IPS-18c (cell line): Measurements from ENCODE around the gene GRIK2.
A peak's percentile ranks its signal among the peaks of the same experiment; 100 is the strongest.

Source experiments
- H3K4me3 ChIP-seq: 2 replicates; pipeline ENCODE4 v1.7.0; 2013; ENCODE audit warnings: low read depth, mild to moderate bottlenecking, low read length, moderate library complexity; ENCODE audit not compliant: insufficient read depth
- H3K9me3 ChIP-seq: one replicate; pipeline ENCODE4 v1.6.1; 2013; ENCODE audit warnings: mild to moderate bottlenecking, low read length, moderate library complexity; ENCODE audit not compliant: control insufficient read depth, insufficient read depth

The GRIK2 gene

DNA sequence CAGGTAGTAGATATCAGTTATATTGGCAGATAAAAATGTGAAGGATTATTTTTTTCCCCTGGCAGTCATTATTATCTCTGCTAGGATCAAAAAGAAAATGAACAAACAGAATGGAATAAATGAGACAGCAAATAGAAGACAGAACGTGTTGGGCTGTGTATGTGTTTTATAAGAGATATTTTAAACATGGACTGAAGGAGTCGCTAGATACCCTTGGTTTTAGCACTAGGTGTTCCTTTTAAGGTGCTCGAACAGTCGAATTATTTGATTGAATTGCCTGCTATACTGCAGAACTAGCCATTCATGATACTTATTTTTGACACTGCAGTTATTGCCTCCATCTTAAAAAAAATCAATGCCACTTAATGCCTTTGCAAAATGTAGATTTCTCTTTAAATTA, 3.7 kb downstream of the GRIK2 start:
- Histone ChIP-seq H3K9me3 (no peaks in the 10 kb centered on the region), H3K4me3 (no peak overlapping the region)

- peak overlapping the region; percentile 46 for H3K4me3 ChIP-seq
- H3K9me3 ChIP-seq, result no peaks in the 10 kb centered on the region
Observed at GRCh38 chr6:101398716-101399615, 5.5 kb downstream of the GRIK2 start.

DNA sequence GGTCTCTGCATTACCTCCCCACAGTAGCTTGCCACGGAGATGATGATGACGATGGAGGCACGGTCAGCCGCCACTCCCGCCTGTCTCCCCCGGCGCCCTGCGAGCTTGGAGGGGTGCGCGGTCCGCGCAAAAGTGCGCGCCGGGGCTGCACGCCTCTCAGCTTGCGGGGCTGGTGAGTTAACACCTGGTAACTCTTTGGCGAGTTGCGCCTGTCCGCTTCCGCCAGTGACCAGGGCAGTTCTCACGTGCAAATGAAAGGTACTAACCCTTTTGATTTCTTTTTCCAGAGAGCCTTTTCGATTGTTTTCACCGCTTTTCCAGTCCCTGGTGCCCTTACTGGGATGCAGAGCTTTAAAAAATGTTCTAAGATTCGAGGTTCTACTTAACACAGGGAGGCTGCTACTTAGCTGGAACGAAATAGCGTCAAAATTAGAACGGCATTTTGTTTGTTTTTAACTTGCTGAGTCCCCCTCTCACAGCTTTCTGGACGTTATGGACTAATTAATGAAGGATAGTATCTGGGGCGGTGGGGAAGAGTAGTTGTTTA, 6.2 kb downstream of the GRIK2 start:
- peak overlapping the region; percentile 46 for H3K4me3 ChIP-seq
- H3K9me3 ChIP-seq, result no peaks in the 10 kb centered on the region

- Histone ChIP-seq H3K9me3 (no peaks in the 10 kb centered on the region), H3K4me3 (no peak overlapping the region; the same call in 1 of the 2 replicates)
Observed at GRCh38 chr6:101400326-101401135, 7.0 kb downstream of the GRIK2 start.

DNA sequence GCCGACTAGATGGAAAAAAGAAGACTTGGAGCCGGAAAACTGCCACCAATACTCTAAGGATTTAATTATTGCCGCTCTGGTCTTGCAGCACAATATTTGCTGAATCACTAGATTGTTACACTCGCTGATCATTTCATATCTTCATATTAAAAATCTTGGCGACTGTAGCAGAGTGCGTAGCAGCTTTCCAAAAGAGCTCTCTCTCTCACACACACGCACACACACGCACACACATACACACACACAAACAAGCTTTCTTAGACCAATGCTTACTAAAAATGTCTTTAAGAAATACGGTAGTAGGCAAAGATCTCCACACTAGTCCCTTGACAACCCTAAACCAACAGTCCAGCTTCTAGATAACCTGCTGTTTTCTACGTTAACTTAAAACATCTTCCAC, 7.7 kb downstream of the GRIK2 start:
- H3K4me3 ChIP-seq, result peak overlapping the region; percentile 55; the same call in 1 of the 2 replicates
- no peaks in the 10 kb centered on the region for H3K9me3 ChIP-seq

DNA sequence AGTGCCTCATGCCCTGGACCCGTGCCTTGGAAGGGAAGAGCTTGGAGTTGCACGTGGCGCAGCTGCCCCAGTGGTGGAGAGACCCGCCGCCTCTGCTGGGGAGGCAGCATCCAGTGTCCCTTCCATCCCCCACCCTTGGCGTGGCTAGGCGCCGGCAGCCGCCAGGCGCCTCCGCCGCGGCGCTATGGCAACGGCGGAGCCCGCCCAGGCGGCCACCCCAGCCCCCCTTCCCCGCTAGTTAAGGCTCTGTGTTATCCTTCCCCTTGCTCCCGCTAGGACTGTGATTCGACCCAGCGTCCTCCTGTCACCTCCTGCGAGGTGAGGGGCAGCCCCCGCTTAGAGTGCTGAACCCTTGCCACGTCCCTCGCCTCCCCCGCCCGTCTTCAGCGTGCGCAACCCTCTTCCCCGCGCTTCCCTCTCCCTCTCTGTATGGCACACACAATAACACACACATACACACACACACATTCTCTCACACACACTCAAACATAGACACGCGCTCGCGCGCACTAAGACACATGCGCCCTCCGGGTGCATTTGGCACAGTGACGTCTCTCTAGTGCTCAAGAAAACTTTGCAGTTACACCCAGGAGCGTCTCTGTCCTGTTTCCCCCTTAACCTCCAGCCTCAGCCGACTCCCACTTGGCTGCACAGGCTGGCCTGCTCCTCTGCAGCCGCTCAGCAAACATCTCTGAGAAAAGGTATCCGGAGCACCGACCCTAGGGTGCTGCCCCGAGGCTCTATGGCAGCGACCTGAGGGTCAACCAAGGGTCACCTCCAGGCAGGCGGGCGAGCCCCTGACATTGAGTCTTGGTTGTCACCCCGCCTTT, 8.5 kb downstream of the GRIK2 start:
- Histone ChIP-seq H3K9me3 (no peaks in the 10 kb centered on the region), H3K4me3 (peak overlapping the region; percentile 55)

GRCh38 chr6:101402622-101403031, 9.1 kb downstream of the GRIK2 start:
- Histone ChIP-seq H3K4me3 (peak overlapping the region; percentile 55), H3K9me3 (no peaks in the 10 kb centered on the region)

DNA sequence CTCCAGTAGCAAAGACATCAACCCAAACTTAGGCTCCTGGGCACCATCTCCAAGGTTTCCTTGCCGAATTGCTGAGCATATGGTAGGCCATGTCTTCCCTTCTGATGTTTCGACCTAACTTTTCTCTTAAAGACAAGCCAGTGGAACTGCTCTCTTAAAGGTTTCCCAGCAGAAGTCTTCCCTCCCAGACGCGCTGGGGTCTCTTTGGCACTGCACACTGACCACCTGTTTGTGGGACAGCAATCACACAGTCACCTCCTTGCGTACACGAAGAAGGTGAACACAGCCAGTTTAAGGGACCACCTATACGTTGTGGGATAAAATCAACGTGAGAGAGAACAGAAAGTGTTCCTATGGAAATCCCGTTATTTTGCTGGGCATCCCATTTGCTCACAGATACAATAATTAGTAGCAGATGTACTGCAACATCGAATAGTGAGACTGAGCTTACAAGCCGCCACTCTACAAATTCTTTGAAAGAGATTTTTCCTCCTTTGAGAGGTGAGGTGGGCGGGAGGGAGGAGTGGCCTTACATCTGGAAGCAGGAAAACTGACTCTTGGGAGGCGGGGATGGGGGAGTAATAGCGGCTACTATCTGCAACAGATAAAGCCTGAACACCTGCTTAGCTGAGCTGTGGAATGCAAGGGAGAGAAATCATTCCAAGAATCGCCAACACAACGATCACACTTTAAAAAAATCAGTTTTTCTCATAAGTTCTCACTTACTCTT, 9.9 kb downstream of the GRIK2 start:
- Histone ChIP-seq H3K4me3 (peak overlapping the region; percentile 55), H3K9me3 (no peaks in the 10 kb centered on the region)

DNA sequence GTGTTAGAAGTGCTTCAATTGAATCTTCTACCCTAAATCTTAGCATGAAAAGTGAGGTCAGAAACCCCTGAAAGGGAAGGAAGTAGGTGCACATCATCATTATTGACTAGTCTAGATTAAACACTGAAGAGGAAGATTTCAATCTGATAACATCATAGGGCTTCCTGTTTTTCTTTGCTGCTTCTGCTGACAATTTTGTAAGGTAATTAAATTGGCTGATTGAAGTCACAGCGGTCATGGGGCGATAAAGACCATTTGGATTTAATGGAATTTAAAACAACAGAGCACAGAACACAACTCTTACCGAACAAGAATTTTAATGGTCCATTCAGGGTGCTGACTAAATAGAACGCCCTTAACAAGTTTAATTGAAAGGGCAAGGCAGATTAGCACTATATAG, 11.3 kb downstream of the GRIK2 start:
- no peak overlapping the region for H3K4me3 ChIP-seq
- no peaks in the 10 kb centered on the region for H3K9me3 ChIP-seq

DNA sequence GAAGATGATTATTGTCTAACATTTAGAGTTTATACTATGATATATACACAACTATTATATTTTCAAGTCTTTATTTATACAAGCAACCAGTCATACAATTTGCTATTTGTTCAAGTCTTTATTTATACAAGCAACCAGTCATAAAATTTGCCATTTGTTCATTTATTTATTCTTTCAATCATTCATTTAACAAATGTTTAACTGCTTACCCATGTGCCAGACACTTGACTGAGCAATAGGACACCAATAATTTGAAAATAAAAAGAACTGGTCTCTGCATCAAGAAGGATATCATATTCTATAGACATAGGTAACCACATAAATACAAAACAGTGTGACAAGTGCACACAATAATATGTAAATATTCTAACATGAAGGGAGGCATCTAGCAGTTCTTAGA, 20.3 kb downstream of the GRIK2 start:
- Histone ChIP-seq H3K4me3 (no peak overlapping the region), H3K9me3 (no peaks in the 10 kb centered on the region)

GRCh38 chr6:101417900-101418299, 24.4 kb downstream of the GRIK2 start:
- no peaks in the 10 kb centered on the region for H3K9me3 ChIP-seq
- no peak overlapping the region for H3K4me3 ChIP-seq

DNA sequence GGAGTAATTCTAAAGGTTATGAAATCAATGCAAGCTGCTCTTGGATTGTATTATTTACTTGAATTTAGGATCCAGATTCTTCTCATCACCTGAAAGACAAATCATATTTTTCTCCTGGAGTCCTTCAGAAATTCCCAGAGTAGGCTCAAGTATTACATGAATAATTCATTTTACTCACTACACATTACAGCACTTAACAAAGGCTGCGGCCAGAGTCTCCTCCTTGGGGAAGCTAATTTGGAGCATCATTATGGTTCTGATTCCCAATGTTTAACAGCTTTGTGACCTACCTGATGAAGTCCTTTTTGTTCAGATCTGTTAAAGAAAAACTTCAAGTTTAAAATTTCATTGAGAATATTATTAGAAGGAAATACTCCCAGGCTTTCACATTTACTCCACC, 28.7 kb downstream of the GRIK2 start:
- H3K9me3 ChIP-seq, result no peaks in the 10 kb centered on the region
- no peak overlapping the region for H3K4me3 ChIP-seq

DNA sequence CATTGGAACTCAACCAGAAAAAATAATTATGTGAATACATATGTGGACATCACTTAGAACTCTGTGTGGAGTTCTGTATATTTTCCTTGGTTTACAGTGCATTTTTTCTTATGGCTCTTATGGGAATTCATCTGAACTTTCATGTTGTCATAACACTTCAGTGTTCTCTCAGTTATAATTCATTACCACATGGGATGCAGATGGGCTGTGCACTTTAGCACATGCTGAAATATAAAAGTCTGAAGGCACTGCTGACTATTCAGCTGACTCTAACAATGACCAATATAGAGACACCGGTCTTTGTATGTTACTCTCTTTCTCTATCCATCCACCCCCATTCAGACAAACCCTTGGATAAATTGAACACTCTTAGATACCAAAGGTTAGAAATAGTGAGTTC, 29.3 kb downstream of the GRIK2 start:
- no peak overlapping the region for H3K4me3 ChIP-seq
- no peaks in the 10 kb centered on the region for H3K9me3 ChIP-seq

- Histone ChIP-seq H3K4me3 (no peak overlapping the region), H3K9me3 (no peaks in the 10 kb centered on the region)
Observed at GRCh38 chr6:101429270-101429669, 35.8 kb downstream of the GRIK2 start.

GRCh38 chr6:101429845-101430244, 36.3 kb downstream of the GRIK2 start:
- no peaks in the 10 kb centered on the region for H3K9me3 ChIP-seq
- no peak overlapping the region for H3K4me3 ChIP-seq

DNA sequence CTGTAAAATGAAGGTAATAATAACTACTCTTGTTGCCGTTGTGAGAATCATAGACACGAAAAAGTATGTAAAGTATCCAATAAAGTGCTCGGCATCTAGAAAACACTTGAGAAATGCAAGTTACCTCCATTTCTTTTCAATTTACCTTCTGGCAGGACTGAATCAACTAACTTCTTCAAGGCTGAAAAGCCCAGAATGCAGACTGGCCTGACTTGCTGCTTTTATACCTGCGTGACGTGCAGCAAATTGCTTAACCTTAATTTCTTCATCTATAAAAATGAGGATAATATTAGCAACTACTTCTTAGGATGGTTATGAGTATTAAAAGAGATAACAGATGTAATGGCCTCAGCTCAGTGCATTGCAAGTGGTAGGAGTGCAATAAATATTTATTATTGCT, 39.6 kb downstream of the GRIK2 start:
- no peak overlapping the region for H3K4me3 ChIP-seq
- H3K9me3 ChIP-seq, result no peaks in the 10 kb centered on the region
